ENCODE data around the gene PDLIM5. TPM values are rescaled to one million over a fixed set of nuclear protein-coding genes. Genes with fewer than 3 reads are reported as not detected.

Gene PDLIM5
- polyA plus RNA-seq, 1 donor (not counting 4 experiments of a cell fraction or from before 2014, with no cell fraction given): 112 TPM

DNA sequence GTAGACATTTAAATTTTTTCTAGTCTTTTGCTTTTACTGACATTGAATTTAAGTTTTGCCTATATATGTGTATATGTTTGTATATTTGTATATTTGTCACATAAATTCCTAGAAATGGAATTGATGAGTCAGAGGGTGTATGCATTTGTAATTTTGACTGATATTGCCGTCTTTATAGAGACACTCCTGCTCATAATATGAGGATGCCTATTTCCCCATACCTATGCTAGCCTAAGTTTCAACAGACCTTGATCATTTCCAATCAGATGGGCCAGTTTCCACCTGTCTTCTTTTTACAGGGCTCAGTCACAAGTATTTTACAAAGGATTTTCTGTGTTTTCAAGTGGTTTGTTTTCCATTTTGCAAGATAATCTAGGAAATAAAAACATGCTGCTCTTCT, 10.8 kb downstream of the PDLIM5 start:
- Histone ChIP-seq H3K4me3 (ENCODE audit: control insufficient read depth in 2 of 3, extremely low read depth in 1 of 3, insufficient read depth in 2 of 3, low read depth in 1 of 3, low read length in 3 of 3) (no peak overlapping the region), H3K4me1 (ENCODE audit: control insufficient read depth, extremely low read depth, insufficient read depth, low read length) (peaks cover 20% of the 10 kb centered on the region), H3K27me3 (ENCODE audit: control insufficient read depth, extremely low read depth, insufficient read depth, low read length) (no peaks in the 10 kb centered on the region), H3K9me3 (ENCODE audit: control insufficient read depth, low read depth, low read length) (no peaks in the 10 kb centered on the region), H3K27ac (ENCODE audit: control insufficient read depth, insufficient read depth, low read length) (peak overlapping the region; percentile 69), H3K79me2 (ENCODE audit: control insufficient read depth, insufficient read depth, low read length) (peaks cover 94% of the 10 kb centered on the region), H3K9me1 (ENCODE audit: control insufficient read depth, extremely low read depth, insufficient read depth, low read length) (peaks cover 2% of the 10 kb centered on the region), H3K36me3 (ENCODE audit: control insufficient read depth in 2 of 2, extremely low read depth in 1 of 2, insufficient read depth in 2 of 2, low read length in 2 of 2) (peaks cover 4 to 8% of the 10 kb centered on the region in 2 experiments), H3K9ac (ENCODE audit: control insufficient read depth, extremely low read depth, insufficient read depth, low read length) (no peak overlapping the region), H2AFZ (ENCODE audit: control insufficient read depth, low read length) (no peak overlapping the region), H4K20me1 (ENCODE audit: control insufficient read depth, extremely low read depth, insufficient read depth, low read length) (no peaks in the 10 kb centered on the region), H3K4me2 (ENCODE audit: control insufficient read depth, extremely low read depth, insufficient read depth, low read depth, low read length) (no peak overlapping the region)
- no peak for TF ChIP-seq EZH2 (IDR thresholded peaks at IDR 0.05; ENCODE audit: low read length)
- TF ChIP-seq, protein P1, sequence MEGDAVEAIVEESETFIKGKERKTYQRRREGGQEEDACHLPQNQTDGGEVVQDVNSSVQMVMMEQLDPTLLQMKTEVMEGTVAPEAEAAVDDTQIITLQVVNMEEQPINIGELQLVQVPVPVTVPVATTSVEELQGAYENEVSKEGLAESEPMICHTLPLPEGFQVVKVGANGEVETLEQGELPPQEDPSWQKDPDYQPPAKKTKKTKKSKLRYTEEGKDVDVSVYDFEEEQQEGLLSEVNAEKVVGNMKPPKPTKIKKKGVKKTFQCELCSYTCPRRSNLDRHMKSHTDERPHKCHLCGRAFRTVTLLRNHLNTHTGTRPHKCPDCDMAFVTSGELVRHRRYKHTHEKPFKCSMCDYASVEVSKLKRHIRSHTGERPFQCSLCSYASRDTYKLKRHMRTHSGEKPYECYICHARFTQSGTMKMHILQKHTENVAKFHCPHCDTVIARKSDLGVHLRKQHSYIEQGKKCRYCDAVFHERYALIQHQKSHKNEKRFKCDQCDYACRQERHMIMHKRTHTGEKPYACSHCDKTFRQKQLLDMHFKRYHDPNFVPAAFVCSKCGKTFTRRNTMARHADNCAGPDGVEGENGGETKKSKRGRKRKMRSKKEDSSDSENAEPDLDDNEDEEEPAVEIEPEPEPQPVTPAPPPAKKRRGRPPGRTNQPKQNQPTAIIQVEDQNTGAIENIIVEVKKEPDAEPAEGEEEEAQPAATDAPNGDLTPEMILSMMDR (optimal IDR thresholded peaks at IDR 0.05 in 1 of 3, IDR thresholded peaks at IDR 0.05 in 1 of 3, conservative IDR thresholded peaks at IDR 0.05 in 1 of 3; ENCODE audit: extremely low read depth in 1 of 3, insufficient read depth in 2 of 3, low read length in 3 of 3): no peak
- no peak for FAIRE-seq
- dilution Hi-C loops (cut with MboI; ENCODE audit: extremely low pct_ligation_motif_present, low sequenced_read_pairs): no loop called here
- no peak for DNase-seq (ENCODE audit: low read depth, low spot score)

DNA sequence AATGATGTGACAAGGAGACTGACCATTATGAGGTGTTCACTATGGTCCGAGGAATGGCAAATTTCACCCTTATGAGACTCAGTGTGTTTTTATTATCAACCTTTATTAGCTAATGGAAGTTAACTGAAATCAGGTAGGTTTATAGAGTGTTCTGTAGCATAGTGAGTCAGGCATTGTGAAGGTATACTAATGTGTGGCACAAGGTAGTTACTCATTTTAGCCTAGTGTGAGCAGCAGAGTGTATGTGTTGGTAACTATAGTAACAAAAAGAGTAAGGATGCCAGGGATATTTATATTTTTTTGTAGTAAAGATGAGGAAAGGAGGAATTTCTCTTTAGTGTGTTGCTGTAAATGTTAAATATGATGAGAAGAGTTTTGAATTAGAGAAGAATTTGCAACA, 12.0 kb downstream of the PDLIM5 start:
- H3K4me3 ChIP-seq (ENCODE audit: control insufficient read depth in 2 of 3, extremely low read depth in 1 of 3, insufficient read depth in 2 of 3, low read depth in 1 of 3, low read length in 3 of 3): no peak overlapping the region
- TF ChIP-seq, protein P1 (optimal IDR thresholded peaks at IDR 0.05 in 1 of 3, IDR thresholded peaks at IDR 0.05 in 1 of 3, conservative IDR thresholded peaks at IDR 0.05 in 1 of 3; ENCODE audit: extremely low read depth in 1 of 3, insufficient read depth in 2 of 3, low read length in 3 of 3): no peak
- no peak for TF ChIP-seq EZH2 (IDR thresholded peaks at IDR 0.05; ENCODE audit: low read length)
- H3K4me1 ChIP-seq (ENCODE audit: control insufficient read depth, extremely low read depth, insufficient read depth, low read length): peaks cover 13% of the 10 kb centered on the region
- peaks cover 2 to 5% of the 10 kb centered on the region in 2 experiments for H3K36me3 ChIP-seq (ENCODE audit: control insufficient read depth in 2 of 2, extremely low read depth in 1 of 2, insufficient read depth in 2 of 2, low read length in 2 of 2)
- no peak overlapping the region for H2AFZ ChIP-seq (ENCODE audit: control insufficient read depth, low read length)
- H3K9me1 ChIP-seq (ENCODE audit: control insufficient read depth, extremely low read depth, insufficient read depth, low read length): no peaks in the 10 kb centered on the region
- peaks cover 4% of the 10 kb centered on the region for H4K20me1 ChIP-seq (ENCODE audit: control insufficient read depth, extremely low read depth, insufficient read depth, low read length)
- FAIRE-seq: no peak
- no peaks in the 10 kb centered on the region for H3K9me3 ChIP-seq (ENCODE audit: control insufficient read depth, low read depth, low read length)
- dilution Hi-C loops (cut with MboI; ENCODE audit: extremely low pct_ligation_motif_present, low sequenced_read_pairs): no loop called here
- no peak for DNase-seq (ENCODE audit: low read depth, low spot score)
- peak overlapping the region; percentile 69 for H3K27ac ChIP-seq (ENCODE audit: control insufficient read depth, insufficient read depth, low read length)
- H3K9ac ChIP-seq (ENCODE audit: control insufficient read depth, extremely low read depth, insufficient read depth, low read length): no peak overlapping the region
- H3K27me3 ChIP-seq (ENCODE audit: control insufficient read depth, extremely low read depth, insufficient read depth, low read length): no peaks in the 10 kb centered on the region
- peaks cover 96% of the 10 kb centered on the region for H3K79me2 ChIP-seq (ENCODE audit: control insufficient read depth, insufficient read depth, low read length)
- no peak overlapping the region for H3K4me2 ChIP-seq (ENCODE audit: control insufficient read depth, extremely low read depth, insufficient read depth, low read depth, low read length)
